Measurements from ENCODE around the gene NLRP13.

GRCh38 chr19:55901369-55902079 is 30.6 kb downstream of the NLRP13 start:
- TF ChIP-seq CTCF (conservative IDR thresholded peaks at IDR 0.05; ENCODE audit: low read depth, low read length) (no peak), POLR2A (IDR thresholded peaks at IDR 0.05; ENCODE audit: low read depth, low read length) (no peak), BHLHE40 (IDR thresholded peaks at IDR 0.05; ENCODE audit: low read depth, low read length) (no peak), MAFK (IDR thresholded peaks at IDR 0.05; ENCODE audit: low read depth, low read length) (no peak)
